Astrocyte of the hippocampus (primary cell): ENCODE data around the gene SMURF1.

Experiments used
- DNase-seq: peaks from one replicate; pipeline ENCODE4 v3.0.0; 2011; ENCODE audit warnings: low read depth, low spot score

The SMURF1 gene

DNA sequence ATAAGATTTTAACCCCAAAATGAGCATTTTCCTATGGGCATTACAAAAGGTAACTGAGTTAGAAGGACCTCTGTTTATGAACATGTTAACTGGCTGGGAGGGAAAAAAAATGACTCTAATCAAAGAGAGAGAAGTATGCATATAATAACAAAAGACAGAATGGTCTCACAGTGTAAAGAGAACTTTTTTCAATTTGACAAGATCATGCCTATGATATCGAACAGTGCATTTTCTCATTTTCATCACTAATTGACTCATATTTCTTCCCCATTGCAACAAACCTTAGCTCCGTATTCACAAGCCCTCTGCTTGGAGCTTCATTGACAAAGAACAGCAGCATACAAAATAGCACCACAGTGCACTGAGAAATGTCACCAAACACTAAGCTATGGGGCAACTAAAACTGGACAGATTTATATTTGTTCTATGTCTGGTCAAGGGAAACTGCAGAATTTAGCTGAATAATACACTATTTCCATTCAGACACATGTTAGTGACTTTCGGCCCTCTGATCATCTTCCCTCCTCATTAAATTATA, 45.6 kb downstream of the SMURF1 start:
- no peak for DNase-seq

DNA sequence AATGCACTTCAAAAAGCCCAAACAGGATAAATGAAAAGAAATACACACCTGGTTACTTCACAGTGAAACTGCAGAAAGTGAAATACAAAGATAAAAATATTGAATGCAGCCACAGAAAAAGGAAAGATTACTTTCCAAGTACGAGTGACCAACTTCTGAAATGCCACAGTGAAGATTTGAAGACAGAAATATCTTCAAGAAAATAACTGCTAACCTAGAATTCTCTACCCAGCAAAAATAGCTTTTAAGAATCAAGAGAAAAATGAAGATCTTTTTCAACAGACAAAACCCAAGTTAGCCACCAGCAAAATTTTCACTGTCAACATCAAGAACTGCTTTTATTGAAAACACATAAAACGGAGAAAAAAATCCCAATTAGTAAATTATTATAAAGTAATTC, 46.2 kb downstream of the SMURF1 start:
- no peak for DNase-seq

DNA sequence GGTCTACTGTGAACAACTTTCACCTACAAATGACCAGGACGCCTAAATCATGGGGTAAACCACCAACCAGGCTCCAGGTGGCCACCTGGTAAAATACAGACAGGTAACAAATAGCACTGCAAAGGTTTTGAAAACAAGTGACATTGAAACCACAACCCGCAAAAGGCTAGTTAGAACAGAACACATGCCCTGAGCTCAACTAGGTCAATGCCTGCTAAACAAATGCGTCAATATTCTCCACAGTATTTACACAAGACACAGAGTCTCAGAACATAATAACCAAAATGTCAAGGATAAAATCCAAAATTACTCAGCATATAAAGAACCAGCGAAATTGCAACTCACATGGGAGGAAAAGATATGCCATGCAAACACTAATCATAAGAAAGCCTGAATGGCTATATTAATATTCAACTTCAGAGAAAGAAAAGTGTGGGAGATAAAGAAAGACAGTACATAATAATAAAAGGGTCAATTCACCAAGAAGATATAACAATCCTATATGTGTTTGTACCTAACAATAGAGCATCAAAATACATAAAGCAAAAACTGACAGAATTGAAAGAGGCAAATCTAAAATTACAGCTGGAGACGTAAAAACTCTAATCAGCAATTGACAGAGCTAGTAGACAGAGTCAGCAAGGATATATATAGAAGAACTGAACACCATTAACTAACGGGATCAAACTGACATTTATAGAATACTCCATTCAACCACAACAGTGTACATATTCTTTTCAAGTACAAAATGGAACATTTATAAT, 47.6 kb downstream of the SMURF1 start:
- DNase-seq: no peak

DNA sequence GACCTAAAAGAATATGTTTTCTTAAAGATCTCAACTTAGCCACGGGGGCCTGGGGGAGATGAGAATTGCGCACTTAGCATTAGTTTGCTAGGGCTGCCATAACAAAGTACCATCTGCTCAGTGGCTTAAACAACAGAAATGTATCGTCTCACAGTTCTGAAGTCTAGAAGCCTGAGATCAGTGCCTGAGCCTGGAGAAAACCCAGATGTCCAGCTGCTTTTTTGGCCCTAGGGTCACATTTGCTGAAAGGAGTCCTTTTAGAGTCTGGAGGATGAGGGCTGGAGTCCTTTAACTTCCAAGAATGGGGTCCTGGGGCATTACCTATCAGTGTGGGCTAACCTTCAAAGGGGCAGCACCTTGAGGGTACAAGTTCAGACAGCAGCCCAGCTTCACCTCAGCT, 48.2 kb downstream of the SMURF1 start:
- no peak for DNase-seq

DNA sequence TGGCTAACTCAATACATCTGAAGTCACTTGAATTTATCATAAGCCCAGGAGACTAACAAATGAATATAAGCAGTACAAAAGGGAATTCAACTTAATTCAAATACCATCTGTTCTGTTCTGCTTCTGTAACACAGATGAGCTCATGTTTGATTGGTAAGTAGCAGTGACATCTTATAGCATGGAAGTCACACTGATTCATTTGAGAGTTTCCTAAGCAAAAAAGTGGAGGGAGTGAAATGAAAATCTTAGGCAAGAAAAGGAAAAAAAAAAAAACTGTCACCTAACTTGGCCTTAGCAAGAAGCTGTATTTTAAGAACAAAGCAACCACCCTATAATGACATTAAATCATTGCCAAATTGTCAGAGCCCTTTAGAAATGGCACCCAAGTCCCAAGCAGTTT, 49.5 kb downstream of the SMURF1 start:
- no peak for DNase-seq

DNA sequence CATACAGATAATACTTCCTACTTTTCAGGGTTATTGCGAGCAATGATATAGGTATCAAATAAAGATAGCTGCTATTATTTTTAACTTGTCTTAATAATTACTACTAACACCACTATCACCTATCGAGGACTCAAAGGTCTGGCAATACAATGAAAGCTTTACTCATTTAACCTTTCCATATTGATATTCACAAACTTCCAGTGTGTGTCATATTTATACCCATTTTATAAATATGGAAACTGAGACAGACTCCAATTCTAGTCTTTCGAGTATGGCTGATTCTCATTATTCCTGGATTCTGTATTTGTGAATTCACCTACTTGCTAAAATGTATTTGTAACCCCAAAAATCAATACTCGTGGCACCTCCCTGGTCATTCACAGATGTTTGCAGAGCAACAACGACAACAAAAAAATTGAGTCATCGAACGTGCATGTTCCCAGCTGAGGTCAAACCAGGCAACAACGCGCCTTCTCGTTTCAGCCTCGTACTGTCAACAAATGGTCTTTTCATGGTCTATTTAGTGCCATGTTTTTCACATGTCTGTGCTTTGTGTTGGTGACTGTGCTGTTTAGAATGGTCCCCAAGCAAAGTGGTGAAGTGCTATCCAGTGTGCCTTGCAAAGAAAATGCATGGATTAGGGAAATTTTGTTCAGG, 51.7 kb downstream of the SMURF1 start:
- DNase-seq: no peak

DNA sequence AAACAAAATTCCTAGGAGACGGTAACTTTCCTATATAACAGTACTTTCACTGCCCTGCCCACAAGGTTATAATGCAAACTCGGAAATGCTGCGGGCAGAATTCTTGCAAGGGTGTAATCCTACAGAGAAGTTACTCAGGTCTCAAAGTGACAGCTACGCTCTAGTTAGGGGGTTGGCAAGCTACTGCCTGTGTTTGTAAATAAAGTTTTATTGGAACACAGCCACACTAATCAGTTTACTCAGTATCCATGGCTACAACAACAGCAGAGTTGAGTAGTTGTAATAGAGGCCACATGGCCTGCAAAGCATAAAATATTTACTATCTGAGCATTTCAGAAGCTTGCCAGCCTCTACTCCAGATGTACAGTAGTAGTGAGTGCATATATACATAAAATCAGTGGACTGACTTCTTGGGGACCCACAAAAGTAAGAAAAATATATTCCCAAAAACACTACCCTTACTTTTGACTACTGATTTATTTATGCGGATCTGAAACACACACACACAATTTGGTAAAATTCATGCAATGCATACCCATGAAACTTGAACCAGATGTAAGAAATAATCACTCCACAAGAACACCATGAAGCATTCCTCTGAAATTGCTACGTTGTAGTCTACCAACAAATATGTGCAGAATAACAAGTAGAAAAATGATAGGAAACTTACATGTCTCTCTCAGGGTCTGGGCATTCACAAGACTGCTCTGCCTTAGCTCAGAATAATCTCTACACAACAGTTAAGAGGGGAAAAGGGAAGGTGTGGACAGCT, 53.0 kb downstream of the SMURF1 start:
- no peak for DNase-seq

DNA sequence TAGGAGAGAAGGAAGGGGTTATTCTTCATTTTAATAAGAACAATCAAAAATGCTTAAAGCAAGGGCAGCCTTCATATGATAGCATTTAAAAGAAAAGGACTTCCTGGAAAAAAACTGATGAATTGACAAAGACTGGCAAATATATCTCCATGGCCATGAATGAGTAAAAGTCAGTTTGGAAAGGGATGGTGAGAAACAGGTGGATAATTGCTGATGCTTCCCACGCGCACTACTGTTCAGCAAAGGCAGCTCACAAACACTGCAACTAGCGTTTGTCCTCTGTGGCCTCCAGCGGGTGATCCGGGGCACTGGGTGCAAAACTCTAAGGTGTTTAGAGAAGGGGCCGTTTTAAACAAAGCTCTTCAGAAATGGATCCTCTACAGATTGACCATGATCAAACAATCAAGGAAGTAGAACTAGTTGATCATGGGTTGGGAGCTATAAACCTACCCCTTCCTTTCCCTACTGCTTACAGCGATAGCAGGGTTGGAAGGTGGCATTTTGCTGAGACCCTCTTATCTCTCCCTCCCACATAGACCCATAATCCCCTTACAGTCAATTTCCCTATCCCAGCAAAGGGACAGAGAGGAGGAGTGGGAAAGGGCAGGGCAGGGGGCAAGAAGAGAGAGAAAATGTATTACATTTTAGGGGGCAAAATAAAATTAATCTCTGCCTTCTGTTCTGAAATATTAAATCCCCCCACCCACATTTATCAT, 53.8 kb downstream of the SMURF1 start:
- DNase-seq: no peak

DNA sequence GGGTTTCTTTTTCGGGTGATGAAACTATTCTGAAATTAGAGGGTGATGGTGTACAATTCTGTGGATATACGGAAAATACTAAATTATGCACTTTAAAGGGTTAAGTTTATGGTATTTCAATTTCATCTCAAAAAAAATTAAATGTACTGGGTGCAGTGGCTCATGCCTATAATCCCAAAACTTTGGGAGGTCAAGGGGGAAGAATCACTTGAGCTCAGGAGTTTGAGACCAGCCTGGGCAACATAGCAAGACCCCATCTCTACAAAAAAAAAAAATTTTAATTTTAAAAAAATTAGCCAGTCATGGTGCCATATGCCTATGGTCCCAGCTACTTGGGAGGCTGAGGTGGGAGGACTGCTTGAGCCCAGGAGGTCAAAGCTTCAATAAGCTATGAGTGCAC, 57.0 kb downstream of the SMURF1 start:
- DNase-seq: no peak

DNA sequence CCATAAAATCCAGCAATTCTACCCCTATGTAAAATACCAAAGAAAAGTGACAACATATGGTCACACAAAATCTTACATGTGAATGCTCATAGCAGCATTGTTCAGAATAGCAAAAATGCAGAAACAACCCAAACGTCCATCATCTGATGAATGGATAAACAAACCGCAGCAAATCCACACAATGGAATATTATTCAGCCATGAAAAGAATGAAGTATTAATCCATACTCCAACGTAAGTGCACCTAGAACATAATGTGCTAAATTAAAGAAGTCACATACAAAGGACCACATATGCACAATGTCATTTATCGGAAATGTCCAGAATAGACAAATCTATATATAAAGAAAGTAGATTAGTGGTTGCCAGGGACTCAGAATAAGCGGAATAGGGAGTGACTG, 57.4 kb downstream of the SMURF1 start:
- no peak for DNase-seq

DNA sequence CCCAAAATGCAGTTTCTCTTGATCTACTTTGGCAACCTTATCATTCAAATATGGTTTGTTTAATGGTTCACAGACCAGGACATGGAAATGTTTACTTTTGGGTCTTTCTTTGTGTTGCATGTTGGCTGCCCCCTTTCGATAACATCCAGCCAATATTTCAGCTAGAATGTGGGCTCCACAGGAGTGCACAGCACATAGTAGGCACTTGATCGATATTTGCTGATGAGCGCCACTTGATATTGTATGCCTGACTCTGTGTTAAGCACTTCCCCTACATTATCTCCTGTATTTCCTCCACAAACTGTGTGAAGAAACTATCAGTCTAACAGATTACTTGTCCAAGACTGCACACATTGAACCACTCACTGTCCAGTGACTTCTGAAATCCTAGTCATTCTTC, 60.2 kb downstream of the SMURF1 start:
- no peak for DNase-seq

DNA sequence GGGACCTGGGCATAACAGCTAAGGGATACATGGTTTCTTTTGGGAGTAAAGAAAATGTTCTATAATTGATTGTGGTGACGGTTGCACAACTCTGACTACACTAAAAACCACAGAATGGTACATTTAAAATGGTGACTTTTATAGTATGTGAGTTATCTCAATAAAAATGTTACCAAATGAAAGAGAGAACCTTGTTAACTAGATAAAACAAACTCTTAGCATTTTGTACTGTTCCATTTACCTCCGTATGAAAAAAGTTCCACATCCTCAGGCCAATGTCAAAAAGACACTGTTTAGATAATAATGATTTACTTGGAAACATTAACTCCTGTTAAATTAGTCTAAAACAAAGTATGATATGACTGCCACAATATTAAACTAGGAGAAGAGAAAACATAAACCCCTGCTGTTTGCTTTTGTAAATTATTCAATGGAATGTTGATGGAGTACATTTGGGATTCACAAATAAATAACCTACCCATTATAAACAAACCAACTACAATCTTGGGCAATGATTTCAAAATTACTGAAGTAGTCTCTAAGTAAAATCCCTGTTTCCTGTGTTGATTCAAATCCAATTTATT, 60.7 kb downstream of the SMURF1 start:
- DNase-seq: no peak

DNA sequence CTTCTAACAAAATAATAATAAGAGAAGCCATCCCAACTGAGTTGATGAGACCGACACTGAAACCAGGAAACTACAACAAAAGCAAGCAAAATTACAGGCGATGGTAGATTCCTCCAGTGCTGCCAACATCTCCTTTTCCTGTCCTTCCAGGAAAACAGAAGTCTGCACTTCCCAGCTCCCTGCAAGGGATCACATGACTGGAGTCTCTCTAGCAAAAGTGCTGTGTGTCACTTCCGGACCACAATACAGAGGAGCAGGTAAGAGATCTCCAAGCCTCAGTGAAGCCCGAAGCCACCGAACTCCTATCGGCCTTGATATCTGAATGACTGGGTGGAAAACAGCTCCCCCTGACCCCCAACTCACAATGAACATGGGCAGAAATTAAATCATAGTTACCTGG, 63.2 kb downstream of the SMURF1 start:
- DNase-seq: no peak

DNA sequence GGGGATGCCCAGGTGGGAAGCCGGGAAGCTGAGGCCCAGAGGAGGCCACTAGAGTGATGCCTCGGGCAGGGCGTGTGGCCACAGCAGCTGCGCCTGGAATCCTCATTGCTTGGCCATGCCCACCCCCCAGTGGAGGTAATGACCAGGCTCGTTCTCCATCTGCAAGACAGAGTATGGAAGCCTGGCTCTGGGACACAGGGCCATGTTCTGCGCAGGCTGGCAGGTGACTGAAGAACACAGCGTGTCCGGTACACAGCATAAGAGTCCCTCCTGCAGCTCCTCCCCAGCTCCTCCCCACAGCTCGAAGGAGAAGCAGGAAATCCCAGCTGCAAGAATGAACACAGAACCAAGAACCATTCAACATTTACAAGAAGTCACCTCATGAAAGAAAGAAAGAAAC, 64.8 kb downstream of the SMURF1 start:
- DNase-seq: no peak

DNA sequence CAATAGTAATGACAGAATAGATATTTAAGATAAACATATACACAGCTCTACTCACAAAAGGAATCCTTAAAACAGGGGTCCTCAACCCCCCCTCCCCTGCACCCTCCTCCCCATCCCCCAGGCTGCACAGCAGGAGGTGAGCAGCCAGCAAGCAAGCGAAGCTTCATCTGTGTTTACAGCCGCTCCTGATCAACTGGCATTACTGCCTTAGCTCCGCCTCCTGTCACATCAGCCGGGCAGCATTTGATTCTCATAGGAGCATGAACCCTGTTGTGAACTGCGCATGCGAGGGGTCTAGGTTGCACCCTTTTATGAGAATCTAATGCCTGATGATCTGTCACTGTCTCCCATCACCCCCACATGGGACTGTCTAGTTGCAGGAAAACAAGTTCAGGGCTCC, 65.5 kb downstream of the SMURF1 start:
- DNase-seq: no peak

DNA sequence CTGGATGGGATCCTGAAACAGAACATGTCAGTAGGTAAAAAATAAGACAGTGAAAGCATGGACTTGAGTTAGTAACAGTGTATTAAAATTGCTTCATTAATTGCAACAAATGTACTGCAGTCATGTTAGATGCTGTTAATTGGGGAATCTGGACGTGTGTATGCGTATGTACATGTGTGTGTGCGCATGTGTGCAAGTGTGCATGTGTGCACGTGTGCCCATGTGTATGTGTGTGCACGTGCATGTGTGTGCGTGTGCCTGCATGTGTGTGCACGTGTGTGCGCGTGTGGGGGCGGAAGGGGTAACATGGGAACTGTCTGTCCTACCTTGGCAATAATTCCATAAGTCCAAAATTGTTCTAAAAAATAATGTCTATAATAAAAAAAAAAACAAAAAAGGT, 67.3 kb downstream of the SMURF1 start:
- no peak for DNase-seq

DNA sequence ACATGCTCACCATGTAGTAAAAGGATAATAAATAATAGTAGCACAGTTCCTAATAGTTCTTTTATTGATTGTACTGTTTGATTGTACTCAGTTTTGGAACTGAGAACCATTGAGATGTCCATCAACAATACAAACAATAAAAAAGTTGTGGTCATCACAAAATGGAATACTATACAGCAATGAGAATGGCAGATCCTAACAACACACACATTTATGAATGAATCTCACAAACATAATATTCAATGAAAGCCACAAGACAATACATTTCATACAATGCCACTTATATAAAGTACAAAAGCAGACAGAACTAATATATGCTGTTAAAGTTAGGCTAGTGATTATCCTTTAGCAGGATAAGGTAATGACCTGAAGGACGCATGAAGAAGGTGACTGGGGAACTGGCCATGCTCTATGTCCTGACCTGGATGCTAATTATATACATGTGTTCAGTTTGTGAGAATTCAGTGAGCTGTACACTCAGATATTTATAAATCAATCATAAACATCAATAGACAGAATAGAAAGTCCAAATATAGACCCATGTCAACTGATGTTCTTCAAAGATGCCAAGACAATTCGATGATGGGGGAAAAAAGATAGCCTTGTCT, 70.0 kb downstream of the SMURF1 start:
- no peak for DNase-seq

DNA sequence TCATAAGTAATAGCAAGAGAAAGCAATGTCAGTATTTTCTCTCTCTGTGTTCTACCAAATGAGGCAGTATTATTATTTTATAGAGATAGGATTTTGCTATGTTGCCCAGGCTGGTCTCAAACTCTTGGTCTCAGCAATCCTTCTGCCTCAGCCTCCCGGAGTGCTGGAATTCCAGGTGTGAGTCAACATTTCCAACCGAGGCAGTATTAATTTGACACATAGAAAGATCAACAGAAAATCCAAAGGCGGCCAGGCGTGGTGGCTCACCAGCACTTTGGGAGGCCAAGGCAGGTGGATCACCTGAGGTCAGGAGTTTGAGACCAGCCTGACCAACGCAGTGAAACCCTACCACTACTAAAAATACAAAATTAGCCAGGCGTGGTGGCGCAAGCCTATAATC, 71.8 kb downstream of the SMURF1 start:
- DNase-seq: no peak

DNA sequence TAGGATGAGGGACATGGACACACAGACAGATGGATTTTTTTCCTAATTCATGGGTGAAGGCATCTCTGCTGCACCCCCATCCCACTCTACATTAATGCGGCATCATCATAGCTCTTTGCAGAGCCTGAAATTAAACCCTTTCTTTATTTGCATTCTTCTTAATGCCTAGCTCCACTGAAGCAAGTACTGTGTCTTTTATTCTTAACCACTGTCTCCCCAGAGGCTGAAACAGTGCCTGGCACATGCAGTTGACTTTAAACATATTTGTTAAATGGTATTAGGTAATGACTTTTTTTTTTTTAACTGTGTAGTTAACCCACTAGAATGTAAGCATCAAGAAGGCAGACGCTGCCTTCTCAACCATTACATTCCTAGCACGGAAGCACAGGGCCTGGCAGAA, 73.5 kb downstream of the SMURF1 start:
- no peak for DNase-seq

DNA sequence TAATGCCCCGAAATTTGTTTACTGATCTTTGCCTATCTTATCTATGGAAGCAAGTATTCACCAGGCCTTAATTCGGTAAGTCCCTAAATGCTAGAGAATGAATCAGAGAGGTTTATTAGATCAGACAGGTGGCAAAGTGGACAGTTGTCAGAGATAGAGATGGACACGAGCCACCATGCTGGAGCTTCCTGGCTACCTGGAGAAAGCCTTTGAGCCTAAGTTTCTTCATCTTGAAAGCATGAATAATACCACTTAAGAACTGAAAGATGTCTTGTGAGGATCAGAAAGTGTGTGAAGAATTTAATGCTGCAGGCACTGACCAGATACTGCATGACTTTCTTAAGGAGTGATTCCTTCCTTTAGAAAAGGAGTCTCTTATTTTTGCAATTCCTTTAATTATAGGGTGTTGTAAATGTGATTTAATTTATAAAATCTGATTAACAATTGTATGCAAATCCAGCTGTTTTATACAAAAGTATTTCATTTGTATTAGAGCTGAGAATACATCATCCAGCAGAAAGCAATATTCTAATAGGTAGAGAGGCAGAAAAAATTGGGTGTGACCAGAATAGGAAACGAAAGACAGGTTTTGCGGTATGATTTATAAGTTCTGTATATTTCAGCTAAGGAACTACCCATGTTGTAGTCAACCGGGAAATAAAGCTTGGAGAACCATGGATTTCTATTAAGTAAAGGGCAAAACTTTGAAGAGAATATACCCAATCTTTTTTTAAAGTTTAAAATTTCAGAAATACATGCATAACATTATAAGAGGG, 82.7 kb downstream of the SMURF1 start:
- no peak for DNase-seq
